ENCODE measurements around the gene COL8A1.

The COL8A1 gene

GRCh38 chr3:99640214-99640851 is 1.9 kb downstream of the COL8A1 start:
- DNase-seq: no peak

DNA sequence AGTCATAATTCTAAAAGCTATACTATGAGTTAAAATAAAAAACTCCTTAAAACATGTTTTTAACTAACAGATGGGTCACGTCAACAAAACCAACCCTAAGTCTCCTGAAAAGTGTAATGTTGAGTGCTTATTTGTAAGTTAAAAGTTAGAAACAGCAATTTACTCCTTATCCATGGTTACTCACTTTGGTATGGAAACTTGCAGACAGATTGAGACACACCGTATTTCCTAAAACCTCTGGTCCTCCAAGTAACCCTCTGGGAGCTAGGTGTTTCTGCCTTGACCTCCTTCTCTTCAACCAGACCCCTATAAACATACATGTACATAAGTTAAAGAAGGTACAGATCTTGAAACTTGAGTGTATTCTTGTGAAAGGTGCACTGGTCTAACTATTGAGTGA is 3.1 kb downstream of the COL8A1 start:
- no peak for DNase-seq

- DNase-seq: no peak
These were observed 3.6 kb downstream of the COL8A1 start for GRCh38 chr3:99641982-99642381.

DNA sequence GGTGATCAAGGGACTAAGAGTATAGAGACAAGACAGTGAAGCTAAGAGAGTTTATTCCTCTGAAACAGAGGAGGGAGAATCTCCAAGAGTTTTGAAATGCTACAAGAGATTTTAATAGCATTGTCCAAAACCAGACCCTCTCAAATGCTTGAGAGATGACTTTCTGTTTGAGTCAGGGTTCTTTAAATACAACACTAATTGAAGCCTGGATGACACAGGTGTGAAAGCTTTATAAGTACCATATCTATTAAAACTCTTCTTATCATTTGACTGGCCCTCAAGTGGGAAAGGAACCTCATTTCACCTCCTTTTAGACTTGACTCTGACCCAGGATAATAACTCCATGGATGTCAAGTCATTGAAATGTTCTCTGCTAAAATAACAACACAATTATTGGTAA is 5.6 kb downstream of the COL8A1 start:
- DNase-seq: no peak

DNA sequence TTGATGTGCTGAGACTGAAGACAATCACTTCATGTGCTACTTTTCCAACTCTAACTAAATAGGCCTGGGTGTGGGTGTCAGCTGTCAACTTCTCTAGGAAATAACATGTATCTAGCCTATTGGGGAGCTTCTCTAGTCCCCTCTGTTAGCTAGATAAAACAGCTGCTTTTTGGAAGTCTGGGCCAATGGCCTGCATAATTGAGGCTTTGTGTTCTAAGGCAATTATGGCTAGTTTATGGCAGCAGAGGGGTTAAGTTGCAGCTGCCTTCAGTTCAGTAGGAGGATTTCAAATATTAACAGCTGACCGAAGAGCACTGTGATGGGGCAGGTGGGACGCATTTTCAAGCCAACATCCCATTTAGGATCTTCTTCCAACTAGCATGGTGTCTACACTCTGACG is 6.4 kb downstream of the COL8A1 start:
- DNase-seq: no peak

GRCh38 chr3:99645277-99646106 is 7.1 kb downstream of the COL8A1 start:
- DNase-seq: no peak

GRCh38 chr3:99646107-99646435 is 7.7 kb downstream of the COL8A1 start:
- no peak for DNase-seq

DNA sequence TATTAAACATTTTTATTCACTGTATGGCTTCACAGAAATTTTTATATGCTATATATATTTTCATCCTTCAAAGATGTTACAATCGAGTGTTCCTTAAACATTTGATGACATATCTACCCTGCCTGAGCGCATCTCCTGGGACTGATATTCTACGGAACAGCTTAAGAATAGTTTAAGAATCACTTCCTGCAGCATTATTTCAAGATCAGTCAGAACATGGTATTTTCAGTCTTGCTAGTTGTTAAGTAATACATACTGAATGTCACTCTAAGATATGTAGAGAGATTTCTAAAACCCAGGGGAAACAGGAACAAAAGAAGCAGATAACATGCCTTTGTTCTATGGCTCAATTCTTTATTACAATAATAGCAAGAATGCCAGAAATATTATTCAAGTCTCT is 8.7 kb downstream of the COL8A1 start:
- no peak for DNase-seq

- no peak for DNase-seq
These were observed 9.7 kb downstream of the COL8A1 start for GRCh38 chr3:99648101-99648500.

GRCh38 chr3:99648516-99648915 is 10.1 kb downstream of the COL8A1 start:
- DNase-seq: no peak

DNA sequence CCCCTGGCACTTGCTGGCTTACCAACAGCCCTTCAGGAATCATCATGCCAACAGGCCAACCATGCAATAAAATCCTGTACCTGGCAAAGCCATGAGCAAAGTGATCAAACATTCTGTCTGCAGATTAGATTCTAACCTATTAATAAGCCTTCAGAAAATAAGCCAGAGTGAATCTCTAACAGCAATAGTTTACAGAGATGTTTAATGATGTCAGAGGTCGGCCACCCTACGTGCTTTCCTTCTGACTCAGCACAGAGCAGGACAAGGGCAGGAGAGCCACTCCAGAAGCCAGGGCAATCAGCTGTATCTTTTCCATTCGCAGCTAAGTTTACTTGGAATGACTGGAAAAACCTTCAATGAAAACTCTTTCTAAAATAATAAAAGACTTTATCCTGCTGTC is 13.1 kb downstream of the COL8A1 start:
- DNase-seq: no peak

DNA sequence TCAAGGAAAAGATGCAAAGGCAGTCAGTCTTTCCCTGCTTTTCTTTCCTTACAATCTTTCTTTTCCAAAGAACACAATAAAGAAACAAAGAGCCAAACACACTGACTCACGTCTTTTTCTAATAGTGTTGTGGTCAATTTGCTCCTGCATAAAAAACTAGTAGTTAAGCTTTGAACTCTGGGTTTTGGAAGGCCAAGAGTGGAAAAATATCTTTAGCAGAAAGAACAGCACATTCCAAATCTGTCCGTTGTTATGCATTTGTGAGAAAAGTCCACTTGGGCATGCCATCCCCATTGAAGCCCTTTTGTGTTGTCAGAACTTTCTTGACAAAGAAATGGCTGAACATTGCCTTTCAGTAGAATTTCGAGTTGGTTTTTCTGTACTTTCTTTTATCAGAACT is 18.2 kb downstream of the COL8A1 start:
- DNase-seq: no peak

DNA sequence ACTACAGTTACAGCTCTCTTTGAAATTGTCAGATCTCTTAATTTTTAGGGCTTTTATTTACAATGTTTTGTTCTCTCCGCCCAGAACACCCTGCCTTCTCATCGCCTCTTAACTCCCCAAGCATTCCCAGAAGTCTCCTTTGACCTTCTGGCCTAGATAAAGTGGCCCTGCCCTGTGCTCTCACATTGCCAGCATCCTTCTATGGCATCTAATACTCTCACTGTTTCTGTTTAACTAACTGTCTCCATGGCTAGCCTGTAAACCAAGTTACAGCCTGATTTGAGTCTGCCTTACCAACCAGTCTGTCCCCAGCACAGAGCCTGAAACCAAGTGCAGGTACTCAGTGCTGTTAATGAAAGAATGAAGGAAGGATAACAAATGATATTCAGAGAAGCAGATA is 19.9 kb downstream of the COL8A1 start:
- no peak for DNase-seq

DNA sequence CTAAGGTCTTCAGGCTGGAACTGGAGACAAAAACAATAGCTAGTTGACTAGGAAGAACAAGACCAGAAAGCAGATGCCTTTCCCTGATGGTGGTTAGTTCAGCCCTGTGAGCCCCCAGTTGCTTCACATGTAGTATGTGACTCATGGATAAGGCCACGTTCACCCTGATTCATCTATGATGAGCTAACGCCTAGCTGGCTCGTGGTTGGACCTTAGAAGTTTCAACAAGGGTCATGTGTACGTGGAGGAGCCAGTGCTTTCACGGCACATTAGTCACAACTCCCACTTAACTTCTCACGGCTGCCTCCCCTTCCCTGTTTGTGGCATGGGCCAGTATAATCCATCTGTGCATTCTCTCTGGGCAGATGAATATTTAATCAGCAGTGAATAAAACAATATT is 20.6 kb downstream of the COL8A1 start:
- no peak for DNase-seq

- no peak for DNase-seq
These were observed 21.6 kb downstream of the COL8A1 start for GRCh38 chr3:99659951-99660350.

DNA sequence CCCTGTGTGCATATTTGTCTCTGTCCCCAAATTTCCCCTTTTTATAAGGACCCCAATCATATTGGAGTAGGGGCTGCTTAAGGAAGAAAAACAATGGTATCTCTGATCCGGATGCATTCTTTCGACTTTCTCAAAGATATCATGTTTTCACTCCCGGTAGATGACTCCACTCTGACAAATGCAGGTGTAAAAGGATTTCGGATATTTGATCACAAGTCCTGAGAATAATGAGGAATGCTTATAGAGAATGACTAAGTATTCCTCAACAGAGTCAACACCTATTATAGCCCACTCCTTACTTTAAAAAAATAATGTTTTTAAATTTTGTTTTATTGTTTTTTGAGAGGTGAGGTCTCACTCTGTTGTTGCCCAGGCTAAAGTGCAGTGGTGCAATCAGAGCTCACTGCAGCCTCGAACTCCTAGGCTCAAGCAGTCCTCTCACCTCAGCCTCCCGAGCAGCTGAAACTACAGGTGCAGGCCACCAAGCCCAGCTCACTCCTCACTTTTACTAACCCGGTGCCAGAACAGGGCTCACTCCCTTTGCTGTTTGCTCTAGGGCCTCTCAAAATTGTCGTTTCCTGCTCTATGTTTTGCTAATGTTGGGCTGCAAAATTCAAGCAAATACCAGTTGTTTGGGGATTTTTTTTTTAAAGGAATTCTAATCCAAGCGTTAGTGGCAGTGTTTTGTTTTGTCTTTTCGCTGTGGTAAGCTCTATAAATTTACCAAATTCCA is 24.6 kb downstream of the COL8A1 start:
- DNase-seq: no peak

DNA sequence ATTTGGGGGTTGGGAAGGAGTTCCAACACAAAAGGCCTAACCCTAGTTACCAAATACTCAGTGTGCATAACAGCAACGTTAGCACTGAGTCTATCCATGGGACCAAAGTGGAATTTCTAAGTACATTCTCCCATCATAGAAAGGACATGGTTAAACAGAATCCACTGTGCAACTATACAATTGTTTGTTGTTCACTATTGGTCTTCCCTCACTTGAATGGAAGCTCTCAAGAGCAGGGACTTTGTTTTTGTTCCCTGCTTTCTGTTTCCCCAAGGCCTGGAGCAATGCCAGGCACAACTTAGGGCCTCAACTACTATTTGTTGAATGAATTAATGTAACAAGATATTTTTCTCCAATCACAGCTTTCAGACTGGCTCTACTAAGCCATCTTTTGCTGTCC is 25.6 kb downstream of the COL8A1 start:
- no peak for DNase-seq

GRCh38 chr3:99665017-99665416 is 26.6 kb downstream of the COL8A1 start:
- no peak for DNase-seq

DNA sequence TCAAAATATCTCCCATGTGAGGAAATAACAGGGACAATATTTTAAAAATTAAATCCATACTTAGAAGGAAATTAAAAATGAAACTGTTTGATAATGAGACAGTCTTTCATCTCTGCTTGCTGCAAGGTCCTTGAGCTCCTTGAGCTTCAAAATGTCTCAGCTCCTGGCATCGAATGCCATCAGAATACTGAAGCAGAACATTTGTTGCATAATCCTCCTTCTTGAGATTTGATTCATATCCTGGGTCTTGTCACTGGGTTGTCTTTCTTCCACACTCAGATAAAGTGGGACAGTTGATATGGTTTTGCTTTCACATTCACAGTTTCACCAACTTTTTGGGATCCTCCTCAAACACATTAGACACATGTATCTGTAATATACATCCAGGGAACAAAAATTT is 27.8 kb downstream of the COL8A1 start:
- no peak for DNase-seq

DNA sequence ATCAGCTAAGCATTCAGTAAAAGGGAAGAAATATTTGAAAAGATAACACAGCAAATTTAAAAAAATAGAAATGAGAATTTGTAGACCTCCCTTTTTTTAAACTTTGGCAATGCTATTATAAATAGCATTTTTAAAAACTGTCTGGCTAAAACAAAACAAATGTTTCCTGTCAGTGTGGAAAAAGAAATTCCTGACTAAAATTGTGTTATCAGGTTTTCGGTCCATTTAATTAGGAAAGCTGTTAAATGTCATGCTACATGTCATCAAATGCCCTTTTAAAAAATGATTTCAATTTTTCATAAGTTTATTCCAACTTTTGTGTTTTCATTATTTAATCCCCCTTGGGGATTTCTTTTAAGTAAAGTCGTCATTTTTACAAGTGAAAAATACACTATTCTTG is 29.6 kb downstream of the COL8A1 start:
- DNase-seq: no peak

DNA sequence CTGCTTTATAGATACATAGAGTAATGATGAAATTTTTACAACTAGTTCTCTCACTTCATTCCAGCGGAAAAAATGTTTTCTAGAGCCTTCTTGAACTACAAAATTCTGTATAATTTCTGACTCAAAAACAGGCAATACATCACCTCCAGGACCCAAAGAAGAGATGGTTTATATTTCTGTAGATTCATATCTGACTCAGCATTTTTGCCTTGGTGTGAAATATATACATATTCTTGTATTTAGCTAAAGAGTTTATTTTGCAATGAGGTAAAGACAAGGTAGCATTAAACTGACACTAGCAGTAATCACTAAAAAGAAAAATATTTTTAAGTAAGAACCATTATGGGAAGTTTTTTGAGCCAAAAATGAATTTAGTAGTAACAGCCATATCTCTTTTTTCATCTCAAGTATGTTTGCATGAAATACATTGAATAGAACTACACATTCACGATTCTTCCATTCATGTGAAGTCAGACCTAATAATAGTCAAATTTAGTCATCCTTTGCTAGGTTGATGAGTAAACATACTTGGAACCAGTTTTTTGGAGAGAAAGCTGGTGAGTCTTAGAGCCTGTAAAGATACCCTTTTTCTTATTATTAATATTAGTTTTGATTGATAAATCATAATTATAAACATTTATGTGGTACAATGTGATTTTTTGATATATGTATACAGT is 31.6 kb downstream of the COL8A1 start:
- no peak for DNase-seq

DNA sequence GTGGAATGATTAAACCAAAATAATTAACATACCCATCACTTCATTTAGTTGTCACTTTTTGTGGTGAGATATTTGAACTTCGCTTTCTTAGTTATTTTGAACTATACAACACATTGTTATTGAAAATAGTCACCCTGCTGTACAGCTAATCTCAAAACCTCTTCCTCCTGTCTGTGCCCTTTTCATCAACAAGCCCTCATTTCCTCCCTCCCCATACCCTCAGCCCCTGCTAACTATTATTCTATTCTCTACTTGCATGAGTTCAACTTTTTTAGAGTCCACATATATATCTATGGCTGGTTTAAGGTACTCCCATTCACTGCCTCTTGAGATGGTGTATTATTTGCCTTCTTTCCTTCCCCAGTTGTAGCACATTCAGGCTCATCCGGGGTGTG is 32.2 kb downstream of the COL8A1 start:
- DNase-seq: no peak

DNA sequence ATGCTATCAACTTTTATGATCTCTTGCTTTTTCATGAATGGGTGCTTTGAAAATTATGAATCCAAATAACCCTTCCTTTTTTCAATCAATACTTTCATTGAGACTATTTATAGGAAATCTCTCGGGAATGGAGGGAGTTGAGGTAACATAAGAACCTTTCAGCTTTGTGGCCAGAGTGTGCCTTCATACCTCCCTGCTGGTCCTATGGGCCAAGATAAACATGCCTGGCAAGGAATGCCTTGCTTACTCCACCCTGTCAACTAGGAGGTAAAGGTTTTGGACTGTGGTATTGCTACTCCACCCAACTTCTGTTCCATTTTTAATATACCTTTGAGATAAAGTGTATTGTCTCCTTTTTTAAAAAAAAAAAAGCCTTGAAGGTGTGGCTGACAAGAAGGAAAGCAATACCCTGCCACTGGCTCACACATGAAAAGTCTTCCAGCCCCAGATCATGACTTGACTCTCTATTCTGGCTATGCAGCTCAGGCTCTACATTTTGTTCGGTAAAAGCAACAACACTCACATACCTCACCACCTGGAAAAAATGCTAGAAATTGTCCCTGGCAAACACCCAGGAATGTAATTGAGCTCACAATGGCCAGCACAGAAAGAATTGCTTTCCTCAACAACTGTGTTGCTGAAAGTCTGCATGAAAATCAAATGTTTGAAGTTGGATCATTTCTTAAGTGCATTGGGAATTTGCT is 35.8 kb downstream of the COL8A1 start:
- no peak for DNase-seq
